Gastroesophageal sphincter (tissue), 4 donors: Measurements from ENCODE around the gene IRGQ. TPM values are rescaled to one million over a fixed set of nuclear protein-coding genes. Genes with fewer than 3 reads are reported as not detected.
"Not testable (repeated sequence)": the region's sequence is repeated elsewhere in the genome, so short reads cannot be mapped to it uniquely, and the experiment has no call there.

Source experiments
- ATAC-seq: fragments of 150-250 bp; one replicate; pipeline ENCODE4 v1.9.1; 2016; ENCODE audit warnings: mild to moderate bottlenecking, moderate library complexity
- H3K27ac ChIP-seq, 4 donors: fragments of 200-600 bp; sonication (generic) in 3 of 4; 1 replicate in 3 of 4; 2 replicates in 1 of 4; pipeline ENCODE4 v1.5.1; 2016 to 2019
- H3K27me3 ChIP-seq: fragments of 200-600 bp; sonication (generic); one replicate; pipeline ENCODE4 v1.5.1; 2019
- H3K36me3 ChIP-seq, 2 donors: fragments of 200-600 bp; sonication (generic); one replicate each; pipeline ENCODE4 v1.5.1; 2019; ENCODE audit warnings: control low read depth in 1 of 2
- H3K4me1 ChIP-seq, 3 donors: fragments of 200-600 bp; sonication (generic); 1 replicate in 2 of 3; 2 replicates in 1 of 3; pipeline ENCODE4 v1.5.1; 2016 to 2019; ENCODE audit warnings: control low read depth in 2 of 3
- H3K4me3 ChIP-seq, 2 donors: fragments of 200-600 bp; sonication (generic); one replicate each; pipeline ENCODE4 v1.5.1; 2019; ENCODE audit warnings: mild to moderate bottlenecking in 1 of 2, moderate library complexity in 1 of 2
- H3K9me3 ChIP-seq, 3 donors: fragments of 200-600 bp; sonication (generic); one replicate each; pipeline ENCODE4 v1.5.1; 2017 to 2019; ENCODE audit warnings: control low read depth in 2 of 3
- CTCF ChIP-seq, 4 experiments: fragments of 200-600 bp in 2 of 4; fragments of 450-650 bp in 2 of 4; sonication (generic) in 1 of 4; IDR thresholded peaks; one replicate each; pipeline ENCODE4 v1.5.1; 2017 to 2019; ENCODE audit warnings: antibody characterized with exemption in 4 of 4, mild to moderate bottlenecking in 2 of 4, moderate library complexity in 2 of 4
- EP300 ChIP-seq: sonication (generic); formaldehyde crosslinking; IDR thresholded peaks from one replicate; pipeline ENCODE4 v1.6.1; 2017; ENCODE audit warnings: antibody characterized with exemption, mild to moderate bottlenecking
- POLR2A ChIP-seq, 2 donors: fragments of 450-650 bp; IDR thresholded peaks; one replicate each; pipeline ENCODE4 v1.6.1; 2017; ENCODE audit warnings: antibody characterized with exemption in 2 of 2, mild to moderate bottlenecking in 2 of 2, moderate library complexity in 1 of 2
- POLR2AphosphoS5 ChIP-seq: sonication (generic); formaldehyde crosslinking; IDR thresholded peaks from one replicate; pipeline ENCODE4 v1.6.1; 2017; ENCODE audit warnings: antibody characterized with exemption
- WGBS, 2 donors: methylation state at CpG; one replicate each; pipeline ENCODE4 v1.1.5; 2018; ENCODE audit warnings: low coverage in 1 of 2; 5-methylcytosine and 5-hydroxymethylcytosine counted together
- total RNA-seq, 4 donors: library from RNA; depleted of rRNA; stranded (reverse); fragments of >200 nt; gene quantifications; one replicate each; pipeline ENCODE4 v1.1.0, GENCODE V29; 2016

IRGQ gene
- total RNA-seq, 4 donors from 2014 or later, result 25.5 to 38.5 (median 27.8) TPM

GRCh38 chr19:43610493-43610892, 14.6 kb upstream of the IRGQ start:
- Histone ChIP-seq H3K4me1 (peaks cover 0 to 13% (median 0%) of the 10 kb centered on the region in 3 donors), H3K27ac (no peak overlapping the region), H3K4me3 (no peak overlapping the region), H3K27me3 (no peaks in the 10 kb centered on the region), H3K36me3 (peaks cover 0 to 58% of the 10 kb centered on the region in 2 donors), H3K9me3 (no peaks in the 10 kb centered on the region)
- no peak for ATAC-seq
- no peak for TF ChIP-seq POLR2A (IDR thresholded peaks at IDR 0.05)
- no peak for TF ChIP-seq POLR2AphosphoS5
- no peak for TF ChIP-seq CTCF (IDR thresholded peaks at IDR 0.05)
- TF ChIP-seq EP300, result no peak
- 50 to 88% methylated on average over 3 of the region's 3 CpGs for WGBS, 2 donors

DNA sequence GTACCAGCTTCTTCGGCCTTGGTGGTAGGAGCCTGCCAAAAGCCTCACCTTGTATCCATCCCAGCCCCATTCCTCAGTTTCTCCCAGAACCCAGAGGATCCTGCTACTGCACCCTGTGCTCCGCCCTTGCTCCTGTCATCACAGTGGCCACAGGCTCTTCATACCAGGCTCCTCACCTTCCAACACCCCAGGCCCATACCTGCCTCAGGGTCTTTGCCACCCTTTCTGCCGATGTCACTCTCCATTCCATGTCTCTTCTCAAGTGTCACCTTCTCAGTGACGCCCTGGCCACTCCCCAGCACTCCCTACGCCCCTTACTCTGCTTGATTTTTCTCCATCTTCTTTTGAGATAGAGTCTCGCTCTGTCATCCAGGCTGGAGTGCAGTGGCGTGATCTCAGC, 13.9 kb upstream of the IRGQ start:
- Histone ChIP-seq H3K27ac (no peak overlapping the region), H3K4me3 (no peak overlapping the region), H3K27me3 (no peaks in the 10 kb centered on the region), H3K9me3 (no peaks in the 10 kb centered on the region), H3K4me1 (peaks cover 0 to 9% (median 0%) of the 10 kb centered on the region in 3 donors), H3K36me3 (peaks cover 0 to 58% of the 10 kb centered on the region in 2 donors)
- TF ChIP-seq POLR2AphosphoS5, result no peak
- no peak for ATAC-seq
- 83 to 87% methylated on average over 3 to 4 of the region's 7 CpGs for WGBS, 2 donors

GRCh38 chr19:43607238-43608205, 11.6 kb upstream of the IRGQ start:
- TF ChIP-seq CTCF (IDR thresholded peaks at IDR 0.05), result no peak
- TF ChIP-seq POLR2AphosphoS5, result no peak
- no peak for TF ChIP-seq POLR2A (IDR thresholded peaks at IDR 0.05)
- no peak for TF ChIP-seq EP300
- 86 to 88% methylated on average over 6 to 7 of the region's 28 CpGs for WGBS, 2 donors
- ATAC-seq, result no peak

GRCh38 chr19:43606569-43607229, 10.8 kb upstream of the IRGQ start:
- Histone ChIP-seq H3K9me3 (no peaks in the 10 kb centered on the region), H3K4me1 (no peaks in the 10 kb centered on the region), H3K27ac (no peak overlapping the region), H3K36me3 (peaks cover 0 to 49% of the 10 kb centered on the region in 2 donors), H3K27me3 (no peaks in the 10 kb centered on the region), H3K4me3 (no peak overlapping the region)
- WGBS, 2 donors, result 81 to 92% methylated on average over 3 to 6 of the region's 7 CpGs
- TF ChIP-seq CTCF (IDR thresholded peaks at IDR 0.05) (no peak), POLR2AphosphoS5 (no peak), POLR2A (IDR thresholded peaks at IDR 0.05) (no peak), EP300 (no peak)
- no peak for ATAC-seq

More at GRCh38 chr19:43607238-43608205, 11.6 kb upstream of the IRGQ start:
- no peaks in the 10 kb centered on the region for H3K9me3 ChIP-seq
- H3K36me3 ChIP-seq, result peaks cover 0 to 50% of the 10 kb centered on the region in 2 donors
- no peak overlapping the region for H3K4me3 ChIP-seq
- no peaks in the 10 kb centered on the region for H3K4me1 ChIP-seq
- no peak overlapping the region for H3K27ac ChIP-seq
- no peaks in the 10 kb centered on the region for H3K27me3 ChIP-seq

DNA sequence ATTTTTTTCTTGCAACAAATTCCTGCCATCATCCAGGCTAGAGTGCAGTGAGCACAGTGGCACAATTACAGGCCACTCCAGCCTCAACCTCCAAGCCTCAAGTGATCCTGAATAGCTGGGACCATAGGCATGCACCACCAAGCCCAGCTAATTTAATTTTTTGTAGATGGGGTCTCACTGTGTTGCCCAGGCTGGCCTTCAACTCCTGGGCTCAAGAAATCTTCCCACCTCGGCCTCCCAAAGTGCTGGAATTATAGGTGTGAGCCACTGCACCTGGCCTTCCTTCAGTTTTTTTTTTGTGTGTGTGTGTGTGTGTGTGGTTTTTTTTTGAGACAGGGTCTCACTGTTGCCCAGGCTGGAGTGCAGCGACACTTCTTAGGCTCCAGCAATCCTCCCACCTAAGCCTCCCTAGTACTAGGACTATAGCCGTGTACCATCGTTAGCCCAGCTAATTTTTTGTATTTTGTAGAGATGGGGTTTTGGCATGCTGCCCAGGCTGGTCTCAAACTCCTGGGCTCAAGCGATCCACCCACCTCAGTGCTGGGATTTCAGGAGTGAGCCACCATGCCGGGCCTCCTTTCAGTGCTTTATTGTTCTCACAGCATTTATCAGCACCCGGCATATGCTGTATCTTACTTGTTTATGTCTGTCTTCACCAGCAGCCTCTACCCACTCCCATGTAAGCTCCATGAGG, 10.1 kb upstream of the IRGQ start:
- peaks cover 0 to 49% of the 10 kb centered on the region in 2 donors for H3K36me3 ChIP-seq
- H3K4me3 ChIP-seq, result no peak overlapping the region
- no peaks in the 10 kb centered on the region for H3K4me1 ChIP-seq
- ATAC-seq, result no peak
- H3K9me3 ChIP-seq, result no peaks in the 10 kb centered on the region
- no peak overlapping the region for H3K27ac ChIP-seq
- TF ChIP-seq POLR2AphosphoS5 (no peak), EP300 (no peak), CTCF (IDR thresholded peaks at IDR 0.05) (no peak), POLR2A (IDR thresholded peaks at IDR 0.05) (no peak)
- WGBS, 2 donors, result 63 to 72% methylated on average over 7 of the region's 7 CpGs
- no peaks in the 10 kb centered on the region for H3K27me3 ChIP-seq

DNA sequence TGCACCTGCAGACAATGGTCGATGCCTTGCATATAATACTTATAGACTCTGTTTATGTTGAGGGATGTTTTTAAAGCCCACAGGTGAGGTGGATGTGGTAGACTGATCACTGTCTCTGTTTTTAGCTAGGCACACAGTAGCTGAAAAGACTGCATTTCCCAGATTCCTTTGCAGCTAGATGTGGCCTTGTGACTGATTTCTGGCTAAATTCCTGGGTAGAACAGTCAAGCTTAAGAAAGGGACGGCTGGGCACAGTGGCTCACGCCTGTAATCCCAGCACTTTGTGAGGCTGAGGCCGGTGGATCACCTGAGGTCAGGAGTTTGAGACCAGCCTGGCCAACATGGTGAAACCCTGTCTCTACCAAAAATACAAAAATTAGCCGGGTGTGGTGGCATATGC, 4.4 kb upstream of the IRGQ start:
- H3K27ac ChIP-seq, H3K4me3 ChIP-seq, H3K9me3 ChIP-seq, ATAC-seq, H3K27me3 ChIP-seq: not testable (repeated sequence)
- WGBS, 2 donors, result 17 to 28% methylated on average over 2 of the region's 5 CpGs
- peaks cover 0 to 54% of the 10 kb centered on the region in 2 donors for H3K36me3 ChIP-seq
- H3K4me1 ChIP-seq, result peaks cover 5 to 23% (median 11%) of the 10 kb centered on the region in 3 donors
